AML-193 (cell line): ENCODE data around the gene LAMA1.

Source experiments
- DNase-seq, 2 experiments: peaks; one replicate each; lab custom pipeline; 2025; lab: John Stamatoyannopoulos, UW

Gene LAMA1

DNA sequence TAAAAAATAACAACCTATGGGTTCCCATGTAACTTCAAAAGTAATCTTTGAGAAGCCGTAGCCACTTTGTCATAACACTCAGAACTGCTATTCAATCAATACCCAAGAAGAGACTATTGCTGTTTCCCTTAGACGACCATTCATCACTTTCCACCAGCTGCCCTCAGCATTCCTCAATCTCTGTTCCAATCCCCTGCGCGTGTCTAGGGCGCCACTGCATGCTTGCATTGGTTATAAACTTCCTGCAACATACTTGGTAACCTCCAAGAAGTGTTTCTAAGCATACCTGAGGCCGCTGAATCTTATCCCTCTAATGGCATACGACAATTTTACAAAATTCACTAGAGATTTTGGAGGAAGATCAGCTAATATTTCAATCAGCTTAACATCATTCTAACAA, 134.2 kb downstream of the LAMA1 start:
- DNase-seq, result no peak

DNA sequence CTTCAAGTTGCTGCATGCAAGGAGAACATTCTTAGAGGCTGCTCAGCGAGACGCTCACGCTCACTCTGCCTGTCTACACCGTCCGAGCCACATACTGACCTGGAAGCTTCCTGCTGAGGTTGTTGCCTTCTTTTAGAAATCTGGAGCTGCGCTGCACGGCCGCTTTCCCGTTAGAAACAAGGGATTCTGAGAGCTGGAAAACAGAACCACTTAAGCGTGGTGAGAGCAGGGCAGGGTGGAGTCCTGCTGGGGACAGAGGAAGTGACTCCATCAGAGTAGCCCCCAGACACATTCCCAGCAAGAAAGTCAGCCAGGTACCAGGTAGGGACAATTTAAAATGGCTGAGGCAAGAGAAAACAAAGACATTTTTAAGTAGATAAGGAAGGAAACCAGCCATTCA, 135.2 kb downstream of the LAMA1 start:
- no peak for DNase-seq

DNA sequence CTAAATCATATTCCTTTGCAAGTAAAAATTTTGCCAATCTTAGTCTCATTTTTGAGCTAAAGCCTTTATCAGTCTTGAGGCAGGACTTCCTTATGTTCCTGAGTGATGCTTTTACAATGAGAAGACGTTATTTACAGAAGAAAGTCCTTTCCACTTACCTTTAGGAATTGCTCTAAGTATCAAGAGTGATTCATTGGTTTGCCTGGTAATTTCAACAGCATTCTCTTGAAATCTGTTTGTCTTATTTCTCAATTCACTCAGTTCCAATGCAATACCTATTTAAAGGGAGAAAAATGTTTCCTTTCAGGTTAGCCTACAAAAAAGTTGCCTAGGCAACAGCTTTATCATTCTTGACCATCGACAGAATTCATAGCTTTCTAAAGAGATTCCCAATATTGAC, 137.2 kb downstream of the LAMA1 start:
- DNase-seq, result no peak

DNA sequence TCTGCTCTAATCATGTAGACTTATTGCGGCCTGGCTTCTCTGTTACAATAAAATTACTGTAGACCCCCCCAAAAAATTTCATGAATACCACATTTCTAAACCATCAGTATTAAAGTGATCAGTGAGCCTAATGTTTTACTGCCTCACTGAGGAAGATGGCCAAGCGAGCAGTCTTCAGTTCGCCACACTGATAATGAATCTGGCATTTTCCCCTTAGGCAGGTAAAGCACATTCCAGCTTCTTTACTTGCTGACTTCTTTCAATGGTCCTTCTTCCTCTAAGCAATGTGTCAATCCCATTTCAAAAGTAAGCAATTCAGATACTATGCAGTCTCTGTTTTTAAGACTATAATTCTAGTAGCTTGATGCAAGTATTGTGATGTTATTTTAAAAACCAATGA, 137.6 kb downstream of the LAMA1 start:
- DNase-seq, result no peak

DNA sequence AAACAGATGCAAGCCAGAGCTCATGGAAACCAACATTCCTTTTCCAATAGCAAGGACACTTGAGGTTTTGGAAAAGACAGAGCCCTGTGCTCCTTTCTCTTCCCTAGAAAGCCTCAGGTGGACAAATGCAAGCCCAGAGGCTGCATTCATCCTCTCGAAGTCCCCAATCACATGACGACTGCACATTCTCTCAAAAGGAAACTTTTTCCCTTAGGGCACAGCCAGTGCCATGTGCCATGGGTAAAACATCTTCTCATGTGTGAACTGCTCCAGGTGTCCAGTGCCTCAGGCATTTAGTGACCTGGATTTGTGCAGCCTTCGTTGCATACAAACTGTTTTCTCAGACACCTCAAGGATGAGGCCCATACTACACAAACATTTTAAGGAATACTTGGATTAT, 140.7 kb downstream of the LAMA1 start:
- DNase-seq, result no peak

DNA sequence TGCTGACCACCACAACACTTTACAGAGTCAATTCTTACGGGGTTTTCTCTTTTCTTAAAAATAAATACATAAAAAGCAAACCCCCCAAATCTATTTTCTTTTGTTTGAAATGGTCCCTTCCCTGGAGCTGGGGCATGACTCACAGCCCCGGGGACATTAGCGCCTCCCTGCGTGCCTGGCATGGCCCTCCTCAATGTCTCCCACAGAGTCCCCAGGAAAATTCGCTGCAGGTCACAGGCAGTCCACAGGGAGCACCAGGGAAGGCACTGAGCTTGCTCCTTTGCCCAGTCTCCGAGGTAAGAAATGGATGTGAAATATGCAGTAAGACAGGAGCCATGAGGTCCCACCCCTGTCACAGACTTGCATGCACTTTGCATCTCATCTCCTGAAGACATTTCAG, 142.5 kb downstream of the LAMA1 start:
- no peak for DNase-seq

DNA sequence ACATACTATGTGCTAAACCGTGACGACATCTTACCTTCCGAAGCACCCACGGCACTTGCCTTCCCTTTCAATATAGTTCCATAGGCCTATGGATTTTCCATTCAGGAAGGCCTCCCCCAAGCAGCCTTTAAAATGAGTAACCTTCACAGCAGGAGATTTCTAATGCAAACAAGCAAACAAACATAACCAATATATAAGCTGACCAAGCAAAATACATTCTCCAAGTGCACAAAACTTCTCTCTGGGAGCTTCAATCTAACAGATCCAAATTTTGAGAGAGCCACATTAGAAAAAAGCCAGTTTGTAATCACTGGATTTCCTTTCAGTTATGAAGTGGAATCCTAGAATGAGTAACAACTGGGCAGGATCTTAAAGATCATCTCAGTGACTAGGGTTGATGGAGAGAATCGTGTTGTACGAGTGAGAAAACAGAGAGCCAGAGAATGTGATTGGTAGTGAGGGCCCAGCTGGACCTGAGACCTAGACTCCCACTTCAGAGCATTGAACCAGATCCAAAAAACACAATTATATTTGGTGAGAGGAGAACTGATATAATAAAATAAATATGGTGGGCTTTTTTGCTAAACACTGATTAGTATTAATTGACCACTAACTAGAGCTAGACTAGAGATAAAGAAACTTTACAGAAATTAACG, 145.6 kb downstream of the LAMA1 start:
- DNase-seq, result no peak

DNA sequence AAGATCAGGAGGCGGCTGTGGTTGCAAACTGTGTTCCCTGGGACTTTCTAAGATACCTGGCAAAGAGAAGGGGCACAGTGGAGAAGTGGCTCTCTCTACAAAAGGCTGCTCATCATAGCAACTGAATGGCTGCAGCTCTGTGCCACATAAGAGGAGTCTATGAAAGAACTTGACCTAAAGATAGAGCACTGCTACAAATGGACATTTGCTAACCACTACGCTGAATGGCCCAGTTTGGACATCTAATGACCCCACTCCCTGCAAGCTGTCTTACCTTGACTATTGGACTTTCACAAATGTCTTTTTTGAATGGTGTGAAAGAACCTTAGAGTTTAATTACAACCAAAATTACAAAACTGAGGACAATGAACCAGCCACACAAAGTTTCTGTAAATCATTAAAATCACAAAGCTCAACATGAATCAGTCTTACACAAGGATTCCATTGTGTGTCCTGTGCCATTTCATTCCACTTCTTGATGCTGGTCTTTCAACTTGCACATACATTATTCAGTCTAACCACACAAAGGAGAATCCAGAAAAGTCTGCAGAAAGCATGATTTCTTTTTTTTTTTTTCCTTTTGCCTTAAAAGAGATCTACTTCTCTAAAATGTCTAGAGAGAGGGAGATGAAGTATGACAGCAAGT, 154.0 kb downstream of the LAMA1 start:
- no peak for DNase-seq

DNA sequence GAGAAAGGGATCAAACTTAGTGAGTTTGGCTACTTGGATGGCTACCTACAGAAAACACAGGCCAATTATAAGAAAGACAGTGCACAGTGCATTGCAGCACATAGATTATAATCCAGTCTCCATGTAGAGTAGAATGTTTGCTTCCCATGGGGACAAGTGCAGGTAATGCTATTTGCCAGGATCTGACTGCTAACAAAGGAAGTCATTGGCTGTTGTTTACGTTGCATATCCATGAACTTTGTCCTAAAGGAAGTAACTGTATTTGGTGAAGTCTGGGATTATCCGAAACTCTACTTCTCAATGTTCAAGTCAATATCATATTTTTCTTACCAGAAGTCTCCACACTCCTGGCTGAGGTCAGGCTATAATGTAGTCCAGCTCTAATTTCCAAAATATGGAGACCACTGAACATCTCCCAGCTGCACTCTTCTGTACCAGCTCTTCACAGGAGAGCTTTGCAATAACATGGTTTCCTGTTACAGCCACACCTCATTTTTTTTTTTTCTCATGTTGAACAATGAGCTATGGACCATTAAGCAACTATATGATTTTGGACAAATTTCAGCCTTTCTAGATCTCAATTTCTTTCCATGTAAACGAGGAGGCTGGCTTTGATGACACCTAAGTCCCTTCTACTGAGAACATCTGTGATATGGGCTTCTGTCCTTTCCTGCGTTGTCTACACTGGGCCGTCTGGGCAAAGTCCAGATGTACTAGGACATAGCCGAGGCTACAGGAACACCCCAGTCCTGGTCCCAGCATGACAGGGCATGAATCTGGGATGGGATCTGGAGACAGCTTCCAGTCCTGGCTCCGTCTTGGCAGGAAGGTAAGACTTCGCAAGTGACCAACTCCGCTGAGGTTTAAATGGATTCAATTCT, 154.8 kb downstream of the LAMA1 start:
- no peak for DNase-seq

DNA sequence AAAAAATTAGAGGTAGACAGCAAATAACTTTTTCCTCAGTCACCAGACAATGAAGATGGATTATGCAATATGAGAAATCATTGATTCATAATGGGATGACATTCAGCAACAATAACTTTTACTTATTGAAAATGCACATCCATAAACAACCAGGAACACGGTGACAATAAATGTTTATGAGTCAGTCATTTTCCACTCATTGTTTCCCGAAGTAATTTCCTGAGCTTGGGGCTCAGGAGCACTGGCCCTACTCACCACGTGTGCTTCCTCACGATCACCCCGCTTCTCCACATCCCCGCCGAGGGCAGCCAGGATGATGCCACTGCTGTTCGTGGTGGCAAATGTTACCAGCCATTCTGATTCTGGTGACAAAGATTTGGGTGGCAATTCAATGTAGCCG, 156.3 kb downstream of the LAMA1 start:
- no peak for DNase-seq

DNA sequence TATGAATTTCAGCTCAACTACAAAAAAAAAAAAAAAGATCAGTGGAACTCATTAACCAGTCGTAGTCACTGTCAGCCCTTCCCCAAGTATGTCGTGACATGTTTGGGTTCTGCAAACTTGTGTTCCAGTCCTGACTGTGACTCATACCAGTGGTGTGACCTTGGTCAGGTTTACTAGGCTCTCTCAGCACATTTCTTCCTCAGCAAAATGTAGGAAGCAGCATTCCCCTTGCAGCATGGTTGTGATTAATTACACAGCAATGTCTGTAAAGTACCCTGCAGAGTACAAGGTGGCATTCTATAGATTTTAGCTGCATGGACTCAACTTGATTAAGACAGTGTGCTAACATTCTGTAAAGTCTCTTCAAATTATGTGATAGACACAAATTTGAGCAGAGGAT, 156.9 kb downstream of the LAMA1 start:
- DNase-seq, result no peak

DNA sequence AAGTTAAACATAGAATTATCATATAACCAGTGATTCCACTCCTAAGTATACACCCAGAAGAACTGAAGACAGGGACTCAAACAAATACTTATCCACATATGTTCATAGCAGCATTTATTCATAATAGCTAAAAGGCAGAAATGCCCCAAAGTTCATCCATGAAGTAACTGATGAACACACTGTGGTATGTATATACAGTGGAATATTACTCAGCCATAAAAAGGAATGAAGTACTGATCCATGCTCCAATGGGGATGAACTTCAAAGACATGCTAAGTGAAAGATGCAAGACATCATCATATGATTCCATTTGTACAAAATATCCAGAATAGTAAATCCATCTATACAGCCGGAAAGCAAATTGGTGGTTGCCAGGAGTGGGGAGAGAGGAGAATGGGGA, 157.5 kb downstream of the LAMA1 start:
- DNase-seq, result no peak

DNA sequence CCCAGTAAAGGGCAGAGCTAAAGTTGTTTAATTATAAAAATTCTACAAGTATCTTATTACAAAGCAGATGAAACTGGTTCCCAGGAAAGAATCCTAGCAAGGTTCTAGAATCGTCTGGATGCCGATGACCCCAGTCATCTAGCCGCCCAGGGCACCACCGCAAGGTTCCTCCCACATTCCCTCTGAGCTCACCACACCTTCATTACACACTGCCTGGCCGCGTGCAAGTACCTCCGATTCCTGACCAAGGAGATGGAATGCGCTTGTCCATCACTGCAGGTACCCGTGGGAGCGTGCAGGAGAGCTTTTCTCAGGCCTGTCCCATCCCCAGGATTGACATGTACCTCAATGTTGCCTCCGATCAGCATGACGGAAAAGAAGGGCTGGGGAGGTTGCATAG, 158.5 kb downstream of the LAMA1 start:
- DNase-seq, result no peak

DNA sequence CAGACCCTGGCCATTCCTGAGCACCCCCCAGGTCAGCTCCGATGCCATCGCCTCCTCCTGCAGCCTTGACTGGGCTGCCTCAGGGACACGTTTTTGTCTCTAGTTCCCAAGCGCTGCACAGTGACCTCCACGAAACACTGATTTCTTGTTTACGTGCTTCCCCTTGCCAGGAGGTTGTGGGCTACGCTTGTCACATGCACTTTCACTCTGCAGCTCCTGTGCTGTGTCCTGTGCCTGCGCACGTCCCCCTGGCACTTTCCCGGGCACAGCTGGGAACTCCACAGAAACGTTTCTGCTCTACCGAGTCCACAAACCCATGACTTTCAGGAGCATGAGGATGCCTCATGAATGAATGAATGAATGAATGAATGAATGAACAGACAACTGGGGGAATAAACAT, 160.6 kb downstream of the LAMA1 start:
- no peak for DNase-seq

DNA sequence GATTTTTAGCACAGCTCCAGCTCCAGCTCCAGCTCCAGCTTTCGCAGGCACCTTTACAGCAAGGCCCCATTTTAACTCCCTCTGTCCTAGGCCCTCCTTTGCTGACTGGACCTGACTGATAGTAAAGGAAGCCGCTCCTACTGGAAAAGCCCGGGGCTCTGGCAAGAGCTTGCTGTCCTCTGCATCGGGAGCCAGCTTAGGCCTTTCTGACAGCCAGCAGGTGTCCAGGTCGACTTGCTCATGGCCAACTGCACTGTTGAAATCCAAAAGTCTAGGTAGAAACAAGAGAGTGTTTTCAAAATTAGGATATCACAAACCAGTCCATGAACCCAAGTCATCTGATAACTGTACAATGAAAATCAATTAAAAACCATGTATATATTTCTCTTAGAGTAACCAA, 161.1 kb downstream of the LAMA1 start:
- no peak for DNase-seq

DNA sequence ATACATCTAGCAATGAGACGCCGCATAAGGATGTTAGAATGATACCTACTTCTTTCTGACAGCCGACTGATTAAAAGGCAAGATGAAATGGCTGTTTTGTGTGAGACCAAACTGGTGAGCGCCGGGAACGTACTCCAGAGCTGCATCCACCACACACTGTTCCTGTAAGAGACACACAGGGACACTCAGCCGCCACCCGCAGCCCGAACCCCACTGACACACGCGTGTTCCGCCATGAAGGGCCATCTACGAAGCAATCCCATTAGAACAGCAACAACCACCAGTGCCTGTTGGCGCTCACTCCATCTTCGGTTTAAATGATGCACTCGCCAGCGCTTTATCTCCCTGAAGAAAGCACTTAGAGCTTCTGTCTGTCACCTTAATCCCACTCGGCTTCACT, 162.3 kb downstream of the LAMA1 start:
- no peak for DNase-seq

DNA sequence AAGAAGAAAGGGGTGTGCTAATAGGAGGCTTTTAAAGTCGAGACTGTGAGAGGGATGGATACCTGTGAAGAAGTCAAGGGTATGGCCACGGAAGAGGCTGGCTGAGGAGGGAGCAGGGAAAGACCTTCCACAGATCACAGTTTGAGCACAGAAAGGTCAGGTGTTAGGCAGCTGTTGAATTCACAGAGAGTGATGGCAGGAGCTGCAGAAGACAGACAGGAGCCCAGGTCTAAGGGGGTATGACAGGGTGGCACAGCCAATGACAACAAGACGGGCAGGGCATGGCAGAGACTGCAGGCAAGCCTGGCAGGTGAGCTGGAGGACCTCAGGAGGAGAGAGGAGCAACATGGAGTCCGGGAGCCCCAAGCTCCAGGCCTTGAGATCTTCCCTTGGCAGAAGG, 163.1 kb downstream of the LAMA1 start:
- DNase-seq, result no peak

DNA sequence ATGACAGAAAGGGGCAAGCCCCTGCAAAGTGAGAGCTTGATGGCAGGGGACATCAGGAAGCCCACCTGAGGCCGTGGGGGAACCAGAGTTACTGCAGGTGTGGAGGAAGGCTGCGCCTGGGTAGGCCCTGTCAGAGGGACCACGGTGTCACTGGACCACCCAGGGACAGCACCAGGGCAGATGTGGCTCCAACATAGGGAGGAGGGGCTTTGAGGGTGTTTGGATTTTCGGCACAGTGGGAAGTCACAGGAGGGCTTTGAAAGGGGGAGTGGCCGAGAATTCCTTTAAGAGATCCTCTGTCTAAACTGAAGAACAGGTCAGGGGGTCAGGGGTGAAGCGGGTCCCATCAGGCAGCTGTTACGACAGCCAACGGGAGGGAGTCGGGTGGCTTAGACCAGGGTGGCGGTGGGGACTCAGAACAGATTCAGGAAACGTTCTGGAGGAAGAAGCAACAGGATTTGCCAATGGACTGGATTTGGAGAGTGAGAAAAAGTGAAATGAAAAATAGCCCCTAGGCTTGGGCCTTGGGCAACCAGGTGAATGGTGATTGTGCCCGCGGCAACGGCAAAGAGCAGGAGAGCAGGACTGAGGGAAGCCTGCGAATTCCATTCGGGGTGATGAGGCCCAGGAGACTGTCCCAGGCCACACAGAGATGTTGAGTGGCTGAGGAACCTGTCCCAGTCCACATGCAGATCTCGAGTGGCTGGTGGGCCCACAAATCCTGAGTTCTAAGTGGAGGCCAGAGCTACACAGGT, 166.1 kb downstream of the LAMA1 start:
- no peak for DNase-seq

DNA sequence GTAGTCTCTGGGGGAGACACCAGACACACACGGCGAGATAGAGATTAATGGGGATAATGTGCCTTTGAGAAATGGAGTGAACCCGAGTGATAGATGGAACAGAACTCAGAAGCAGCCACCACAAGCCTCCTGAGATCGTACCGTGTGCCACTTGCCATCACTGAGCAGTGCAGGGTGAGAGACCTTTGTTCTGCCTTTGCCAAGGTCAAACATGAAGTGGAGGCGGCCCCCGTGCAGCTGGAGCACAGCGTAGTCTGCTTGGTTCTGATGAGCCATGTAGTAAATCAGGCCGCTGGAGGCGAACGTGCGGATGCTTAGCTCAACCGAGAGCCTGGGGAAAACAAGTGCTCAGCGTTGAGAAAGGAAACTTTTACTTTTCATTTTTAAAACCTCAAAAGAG, 167.0 kb downstream of the LAMA1 start:
- DNase-seq, result no peak

DNA sequence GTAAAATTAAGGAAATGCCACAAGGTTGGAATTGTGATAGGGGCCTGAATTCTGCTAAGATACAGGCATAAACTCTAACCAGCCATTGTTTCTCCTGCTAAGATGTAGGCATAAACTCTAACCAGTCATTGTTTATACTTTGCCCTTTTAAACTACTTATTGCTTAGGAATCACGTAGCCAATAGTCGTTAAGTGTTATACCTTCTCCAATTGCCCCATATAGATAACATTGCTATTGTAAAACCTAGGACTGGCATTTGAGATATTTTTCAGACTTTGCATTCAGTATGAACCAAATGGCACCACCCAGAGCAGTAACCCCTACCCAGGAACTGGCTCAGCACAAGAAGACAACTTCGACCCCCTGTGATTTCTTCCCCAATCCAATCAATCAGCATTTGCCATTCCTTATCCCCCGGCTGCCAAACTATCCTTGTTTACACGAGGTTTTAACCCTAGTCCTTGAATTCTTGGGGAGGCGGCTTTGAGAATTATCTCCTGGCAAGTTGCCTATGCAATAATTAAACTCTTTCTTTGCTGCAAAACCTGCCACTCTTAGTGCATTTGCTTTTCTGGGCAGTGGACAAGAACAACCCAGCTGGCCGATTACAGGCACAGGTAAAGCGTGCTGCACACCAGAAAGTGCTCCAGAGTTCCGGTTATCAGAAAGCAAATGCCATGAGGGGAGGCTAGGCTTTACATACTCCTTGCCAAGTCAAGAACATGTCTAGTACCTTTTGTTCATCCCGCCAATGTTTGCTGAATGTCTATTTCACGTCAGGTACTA, 167.6 kb downstream of the LAMA1 start:
- no peak for DNase-seq

DNA sequence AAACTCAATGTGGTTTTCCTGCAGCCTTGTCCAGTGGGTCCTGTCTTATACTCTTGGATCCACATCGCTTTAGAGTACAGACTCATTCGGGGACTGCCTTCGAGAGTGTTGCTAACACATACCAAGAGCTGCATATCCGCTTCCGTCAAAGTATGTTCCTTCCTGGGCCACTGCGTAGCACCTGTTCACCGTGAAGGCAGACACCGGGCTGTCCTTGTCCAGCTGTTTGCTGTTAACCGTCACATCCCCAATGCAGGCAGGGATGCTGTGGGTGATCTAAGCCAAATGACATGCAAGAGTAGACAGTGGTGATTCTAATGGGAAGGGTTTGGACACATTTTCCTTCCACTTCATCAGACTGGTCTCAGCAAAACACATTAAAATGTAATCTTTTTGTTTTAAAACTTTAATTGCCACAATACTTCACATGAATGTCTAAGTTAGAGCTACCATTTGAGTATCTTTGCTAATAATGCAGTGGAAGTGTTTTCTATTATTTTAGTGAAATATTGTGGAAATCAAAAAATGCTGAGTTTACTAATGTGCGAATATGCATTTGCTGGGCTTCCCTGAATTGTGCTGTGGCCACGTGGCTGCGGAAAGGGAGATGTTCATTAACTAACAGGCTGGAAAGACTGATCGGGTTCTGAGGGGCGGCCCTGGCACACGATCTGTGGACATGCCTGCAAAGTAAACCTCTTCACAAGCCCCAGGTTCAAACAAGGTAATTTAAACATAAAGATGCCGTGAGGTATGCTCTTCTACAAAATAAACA, 169.1 kb downstream of the LAMA1 start:
- no peak for DNase-seq
